Ishikawa (cell line): ENCODE results near the gene CD200R1.

ENCODE experiments used
- EP300 ChIP-seq: IDR thresholded peaks from 2 replicates; pipeline ENCODE4 v1.6.1; 2012; ENCODE audit warnings: borderline replicate concordance
- MAX ChIP-seq: IDR thresholded peaks from 2 replicates; pipeline ENCODE4 v1.6.1; 2012
- RAD21 ChIP-seq: IDR thresholded peaks from 2 replicates; pipeline ENCODE4 v1.6.1; 2012; ENCODE audit warnings: low read depth
- REST ChIP-seq: IDR thresholded peaks from 2 replicates; pipeline ENCODE4 v1.6.1; 2012; ENCODE audit warnings: low read depth, mild to moderate bottlenecking
- TAF1 ChIP-seq: IDR thresholded peaks from 2 replicates; pipeline ENCODE4 v1.6.1; 2012; ENCODE audit warnings: low read depth, mild to moderate bottlenecking
- USF1 ChIP-seq: IDR thresholded peaks from 2 replicates; pipeline ENCODE4 v1.6.1; 2012
- YY1 ChIP-seq: IDR thresholded peaks from 2 replicates; pipeline ENCODE4 v1.6.1; 2012; ENCODE audit warnings: low read depth

- TF ChIP-seq EP300 (no peak), USF1 (no peak), YY1 (no peak), MAX (no peak), RAD21 (no peak), REST (no peak), TAF1 (no peak)
Measured at GRCh38 chr3:112974894-112975293, at the start of gene CD200R1.
